ENCODE results near the gene ATP6V0D1.

DNA sequence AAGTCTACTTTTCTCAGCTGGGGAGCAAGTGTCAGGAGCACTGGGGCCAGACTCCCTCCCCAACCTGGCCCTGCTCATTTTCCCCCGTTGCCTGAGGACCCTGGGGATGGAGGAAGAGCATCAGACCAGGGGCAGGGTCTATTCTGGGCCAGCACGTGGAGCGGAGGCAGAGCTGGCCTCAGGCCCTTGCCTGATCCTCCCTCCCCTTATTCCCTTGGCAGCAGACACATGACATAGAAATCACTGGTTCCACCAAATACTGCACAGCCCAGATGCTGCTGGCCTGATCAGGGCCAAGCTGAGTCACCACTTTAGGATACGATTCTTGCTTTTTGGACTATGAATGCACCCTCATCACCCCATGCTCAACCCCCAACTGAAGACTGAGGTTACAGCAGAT is 18.1 kb upstream of the ATP6V0D1 start:
- TF ChIP-seq, protein P1, sequence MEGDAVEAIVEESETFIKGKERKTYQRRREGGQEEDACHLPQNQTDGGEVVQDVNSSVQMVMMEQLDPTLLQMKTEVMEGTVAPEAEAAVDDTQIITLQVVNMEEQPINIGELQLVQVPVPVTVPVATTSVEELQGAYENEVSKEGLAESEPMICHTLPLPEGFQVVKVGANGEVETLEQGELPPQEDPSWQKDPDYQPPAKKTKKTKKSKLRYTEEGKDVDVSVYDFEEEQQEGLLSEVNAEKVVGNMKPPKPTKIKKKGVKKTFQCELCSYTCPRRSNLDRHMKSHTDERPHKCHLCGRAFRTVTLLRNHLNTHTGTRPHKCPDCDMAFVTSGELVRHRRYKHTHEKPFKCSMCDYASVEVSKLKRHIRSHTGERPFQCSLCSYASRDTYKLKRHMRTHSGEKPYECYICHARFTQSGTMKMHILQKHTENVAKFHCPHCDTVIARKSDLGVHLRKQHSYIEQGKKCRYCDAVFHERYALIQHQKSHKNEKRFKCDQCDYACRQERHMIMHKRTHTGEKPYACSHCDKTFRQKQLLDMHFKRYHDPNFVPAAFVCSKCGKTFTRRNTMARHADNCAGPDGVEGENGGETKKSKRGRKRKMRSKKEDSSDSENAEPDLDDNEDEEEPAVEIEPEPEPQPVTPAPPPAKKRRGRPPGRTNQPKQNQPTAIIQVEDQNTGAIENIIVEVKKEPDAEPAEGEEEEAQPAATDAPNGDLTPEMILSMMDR (IDR thresholded peaks at IDR 0.05): no peak
- no peak for TF ChIP-seq POLR2A (IDR thresholded peaks at IDR 0.05)
